Fibroblast of villous mesenchyme (primary cell): ENCODE results near the gene STK32C. TPM values are rescaled to one million over a fixed set of nuclear protein-coding genes. Genes with fewer than 3 reads are reported as not detected.

Source experiments
- DNase-seq: peaks from one replicate; pipeline ENCODE4 v3.0.0-alpha.2; 2010; ENCODE audit warnings: low read depth
- H3K4me3 ChIP-seq: 2 replicates; pipeline ENCODE4 v1.5.1; 2011; ENCODE audit warnings: low read depth, mild to moderate bottlenecking, low read length
- total RNA-seq: library from RNA; depleted of rRNA; stranded (reverse); fragments of >200 nt; gene quantifications from 2 replicates; pipeline ENCODE4 v1.2.3, GENCODE V29; 2012
- TF ChIP-seq, protein P1 (sequence below): IDR thresholded peaks from 2 replicates; pipeline ENCODE4 v1.5.1; 2012; ENCODE audit warnings: low read depth, mild to moderate bottlenecking, low read length; ENCODE audit not compliant: insufficient read depth

STK32C gene
- total RNA-seq, 1 donor: 8.6 TPM

DNA sequence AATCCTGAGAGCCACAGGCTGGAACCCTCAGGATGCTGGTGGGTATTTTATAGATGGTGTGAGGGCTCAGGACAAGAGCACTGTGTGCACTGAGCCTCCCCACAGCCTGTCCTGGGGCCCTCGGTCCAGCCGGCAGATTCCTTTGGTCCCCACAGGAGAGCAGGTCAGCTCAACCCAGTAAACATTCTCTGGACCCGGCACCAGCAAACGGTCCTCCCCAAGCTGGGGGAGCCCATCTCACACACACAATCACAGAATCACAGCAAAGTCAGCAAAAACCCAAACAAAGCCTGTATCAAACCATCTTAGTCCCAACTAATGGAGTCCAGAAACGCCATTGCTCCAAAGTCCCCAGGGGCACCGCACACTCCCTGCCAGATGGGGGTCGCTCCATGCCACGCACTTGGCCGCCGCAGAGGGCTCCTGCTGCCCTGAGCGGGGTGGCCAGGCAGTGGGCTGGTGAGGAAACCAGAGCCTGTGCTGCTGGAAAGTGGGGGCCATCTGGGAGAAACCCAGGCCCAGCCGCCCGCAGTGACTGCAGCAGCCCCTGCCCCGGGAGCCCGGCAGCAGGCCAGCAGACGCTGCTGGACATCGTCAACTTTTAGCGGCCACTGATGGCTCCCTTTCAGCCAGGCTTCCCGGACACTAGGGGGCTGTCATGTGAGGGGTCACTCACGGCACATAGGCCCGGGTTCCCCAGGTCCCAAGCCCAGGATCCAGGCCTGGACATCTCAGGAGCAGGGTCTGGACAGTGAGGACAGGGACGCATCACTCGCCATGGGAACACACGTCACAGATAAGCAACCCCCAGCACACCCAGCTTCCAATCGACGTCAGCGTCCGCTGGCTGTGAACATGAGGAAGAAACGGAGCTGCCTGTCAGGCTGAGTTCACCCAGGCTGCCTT lies 68.4 kb downstream of the STK32C start:
- no peak overlapping the region for H3K4me3 ChIP-seq
- TF ChIP-seq, protein P1, sequence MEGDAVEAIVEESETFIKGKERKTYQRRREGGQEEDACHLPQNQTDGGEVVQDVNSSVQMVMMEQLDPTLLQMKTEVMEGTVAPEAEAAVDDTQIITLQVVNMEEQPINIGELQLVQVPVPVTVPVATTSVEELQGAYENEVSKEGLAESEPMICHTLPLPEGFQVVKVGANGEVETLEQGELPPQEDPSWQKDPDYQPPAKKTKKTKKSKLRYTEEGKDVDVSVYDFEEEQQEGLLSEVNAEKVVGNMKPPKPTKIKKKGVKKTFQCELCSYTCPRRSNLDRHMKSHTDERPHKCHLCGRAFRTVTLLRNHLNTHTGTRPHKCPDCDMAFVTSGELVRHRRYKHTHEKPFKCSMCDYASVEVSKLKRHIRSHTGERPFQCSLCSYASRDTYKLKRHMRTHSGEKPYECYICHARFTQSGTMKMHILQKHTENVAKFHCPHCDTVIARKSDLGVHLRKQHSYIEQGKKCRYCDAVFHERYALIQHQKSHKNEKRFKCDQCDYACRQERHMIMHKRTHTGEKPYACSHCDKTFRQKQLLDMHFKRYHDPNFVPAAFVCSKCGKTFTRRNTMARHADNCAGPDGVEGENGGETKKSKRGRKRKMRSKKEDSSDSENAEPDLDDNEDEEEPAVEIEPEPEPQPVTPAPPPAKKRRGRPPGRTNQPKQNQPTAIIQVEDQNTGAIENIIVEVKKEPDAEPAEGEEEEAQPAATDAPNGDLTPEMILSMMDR: peak; percentile 11
- peak; percentile 63 for DNase-seq

DNA sequence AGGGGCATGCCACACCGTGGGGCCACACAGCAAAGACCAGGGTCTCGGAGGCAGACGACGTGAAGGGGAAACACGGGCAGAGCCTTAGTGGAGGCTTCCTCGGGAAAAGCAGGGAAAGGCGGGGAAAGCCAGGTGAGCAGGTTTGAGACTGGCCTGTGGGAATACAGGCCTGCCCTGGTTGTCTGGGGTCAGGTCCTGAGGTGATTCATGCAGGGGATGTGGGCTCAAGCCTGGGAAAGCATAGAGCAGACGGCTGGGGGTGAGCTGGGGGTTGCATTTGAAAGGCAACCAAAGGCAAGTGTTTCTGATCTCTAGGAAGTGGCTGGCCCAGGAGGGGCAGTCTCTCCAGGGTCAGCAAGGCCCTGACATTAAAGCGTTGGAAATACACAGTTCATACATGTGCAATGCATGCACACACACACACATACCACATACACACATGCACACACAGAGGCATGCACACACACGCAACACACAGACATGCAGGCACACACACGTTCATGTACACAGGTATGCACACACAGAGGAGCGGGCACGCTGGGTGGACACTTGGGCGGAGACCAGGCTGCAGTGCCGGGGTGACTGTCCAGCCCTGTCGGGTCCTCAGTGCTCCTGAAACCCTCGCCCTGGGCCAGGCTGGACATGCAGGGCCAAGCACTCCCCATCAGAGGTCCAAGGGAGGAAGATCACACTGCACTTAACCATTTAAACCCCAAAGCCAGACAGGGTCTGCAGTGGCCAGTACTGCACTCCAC lies 69.2 kb downstream of the STK32C start:
- no peak for DNase-seq
- TF ChIP-seq, protein P1: no peak

DNA sequence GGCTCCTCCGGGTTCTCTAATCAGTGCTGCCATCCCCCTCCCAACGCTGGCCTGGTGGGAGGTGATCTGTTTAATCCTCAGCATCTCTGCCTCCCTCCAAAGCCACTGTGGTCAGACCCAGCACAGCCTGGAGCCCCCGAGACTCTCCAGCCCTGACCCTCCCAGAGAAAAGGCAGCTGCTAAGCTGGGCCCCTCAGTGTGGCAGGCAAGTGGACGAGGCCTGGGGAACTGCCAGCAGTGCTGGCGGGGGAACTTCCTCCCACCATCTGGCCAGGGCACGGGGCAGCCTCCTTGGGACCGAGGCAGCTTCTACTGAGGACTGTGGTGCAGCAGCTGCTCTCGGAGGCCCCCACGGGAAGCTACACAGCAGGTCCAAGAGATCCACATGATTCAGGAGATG lies 69.9 kb downstream of the STK32C start:
- TF ChIP-seq, protein P1: no peak
- H3K4me3 ChIP-seq: no peak overlapping the region
- no peak for DNase-seq

More for the DNA sequence above, 69.2 kb downstream of the STK32C start:
- no peak overlapping the region for H3K4me3 ChIP-seq

DNA sequence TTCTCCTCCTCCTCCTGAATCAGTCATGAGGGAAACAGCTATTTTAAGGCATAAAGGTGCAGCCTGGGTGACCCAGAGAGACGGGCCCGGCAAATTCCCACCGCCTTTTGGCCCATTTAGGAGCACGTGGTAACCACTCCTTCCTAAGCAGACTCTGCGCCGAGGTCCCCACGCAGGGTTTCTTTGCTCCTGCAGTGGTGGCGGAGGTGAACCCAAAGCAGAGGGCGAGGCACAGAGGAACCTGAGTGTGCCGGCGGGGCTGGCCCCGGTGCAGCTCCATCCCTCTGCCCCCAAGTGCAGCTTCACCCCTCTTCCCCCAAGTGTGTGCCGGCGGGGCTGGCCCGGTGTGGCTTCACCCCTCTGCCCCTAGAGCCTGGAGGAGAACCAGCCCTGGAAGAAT lies 70.4 kb downstream of the STK32C start:
- H3K4me3 ChIP-seq: no peak overlapping the region
- no peak for DNase-seq
- TF ChIP-seq, protein P1: no peak

DNA sequence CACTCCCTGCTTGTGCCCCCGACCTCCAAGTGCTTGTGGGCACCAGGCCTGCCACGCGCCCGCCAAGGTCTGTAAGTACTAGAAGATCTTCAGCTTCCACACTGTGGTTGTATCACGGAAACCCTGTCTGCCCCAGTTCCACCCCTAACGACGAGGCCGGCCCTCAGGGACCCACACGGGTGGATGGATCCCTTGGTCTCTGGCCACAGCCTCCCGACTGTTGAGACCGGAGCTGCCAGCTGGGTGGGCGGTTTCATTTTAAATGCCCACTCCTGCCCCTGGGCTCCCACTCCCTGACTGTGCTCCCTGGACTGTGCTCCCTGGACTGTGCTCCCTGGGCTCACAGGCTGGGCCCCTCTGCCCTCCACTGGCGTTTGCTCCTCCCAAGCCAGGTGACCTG lies 70.9 kb downstream of the STK32C start:
- no peak for DNase-seq
- no peak overlapping the region for H3K4me3 ChIP-seq
- TF ChIP-seq, protein P1: no peak

DNA sequence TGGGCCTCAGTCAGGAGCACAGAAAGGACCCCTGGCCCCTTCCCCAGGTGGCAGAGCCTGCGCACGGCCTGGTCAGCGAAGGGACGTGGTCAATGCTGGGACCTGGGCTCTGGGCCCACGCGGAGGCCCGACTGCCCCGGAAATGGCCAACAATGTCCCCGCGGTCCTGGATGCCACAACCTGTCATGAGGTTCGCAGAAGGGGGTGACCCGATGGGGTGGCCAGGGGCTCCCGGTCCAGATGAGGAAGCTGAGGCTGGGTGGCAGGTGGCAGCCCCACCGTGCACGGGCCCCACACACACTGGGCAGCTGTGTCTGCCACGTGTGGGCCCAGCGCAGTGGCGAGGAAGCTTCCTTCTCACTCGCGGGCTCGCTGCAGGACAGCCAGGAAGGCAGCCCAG lies 71.6 kb downstream of the STK32C start:
- TF ChIP-seq, protein P1: no peak
- H3K4me3 ChIP-seq: no peak overlapping the region
- DNase-seq: no peak
